ENCODE results near the gene PARP15. TPM values are rescaled to one million over a fixed set of nuclear protein-coding genes. Genes with fewer than 3 reads are reported as not detected.

Gene PARP15
- total and polyA plus RNA-seq, 8 donors: 0.25 to 4.5 (median 1.3) TPM; not detected in 1

GRCh38 chr3:122635789-122636188, 58.3 kb downstream of the PARP15 start:
- TF ChIP-seq POLR2A (IDR thresholded peaks at IDR 0.05) (no peak), POLR2AphosphoS5 (IDR thresholded peaks at IDR 0.05) (no peak), EP300 (IDR thresholded peaks at IDR 0.05) (no peak), CTCF (IDR thresholded peaks at IDR 0.05) (no peak)
- no peaks in the 10 kb centered on the region for H3K27me3 ChIP-seq
- H3K9me3 ChIP-seq: no peaks in the 10 kb centered on the region
- intact Hi-C loops (cut with DNase I; ENCODE audit: low total_unique reads): no loop called here
- H3K36me3 ChIP-seq: no peaks in the 10 kb centered on the region
- WGBS, 5 donors: 68 to 83% (median 69%) methylated on average over 5 of the region's 5 CpGs
- peaks cover 0 to 6% (median 0%) of the 10 kb centered on the region in 4 donors for H3K4me1 ChIP-seq
- no peak overlapping the region for H3K4me3 ChIP-seq
- no peak for DNase-seq
- H3K27ac ChIP-seq: no peak overlapping the region

- no peak for DNase-seq
- intact Hi-C loops (cut with DNase I; ENCODE audit: low total_unique reads): no loop called here
- Histone ChIP-seq H3K27me3 (no peaks in the 10 kb centered on the region), H3K27ac (no peak overlapping the region), H3K9me3 (no peaks in the 10 kb centered on the region), H3K36me3 (no peaks in the 10 kb centered on the region), H3K4me1 (peaks cover 0 to 6% (median 0%) of the 10 kb centered on the region in 4 donors), H3K4me3 (no peak overlapping the region)
- TF ChIP-seq CTCF (IDR thresholded peaks at IDR 0.05): no peak
- TF ChIP-seq POLR2A (IDR thresholded peaks at IDR 0.05): no peak
- TF ChIP-seq EP300 (IDR thresholded peaks at IDR 0.05): no peak
- no peak for TF ChIP-seq POLR2AphosphoS5 (IDR thresholded peaks at IDR 0.05)
- 47 to 61% (median 54%) methylated on average over 3 of the region's 3 CpGs for WGBS, 5 donors
Observed at GRCh38 chr3:122636697-122637096, 59.2 kb downstream of the PARP15 start.

- H3K27ac ChIP-seq: no peak overlapping the region
- no peaks in the 10 kb centered on the region for H3K9me3 ChIP-seq
- no peaks in the 10 kb centered on the region for H3K27me3 ChIP-seq
- no peak overlapping the region for H3K4me3 ChIP-seq
- no peaks in the 10 kb centered on the region for H3K36me3 ChIP-seq
- H3K4me1 ChIP-seq: peaks cover 0 to 6% (median 0%) of the 10 kb centered on the region in 4 donors
- intact Hi-C loops (cut with DNase I; ENCODE audit: low total_unique reads): no loop called here
- DNase-seq: no peak
- TF ChIP-seq CTCF (IDR thresholded peaks at IDR 0.05): no peak
- TF ChIP-seq POLR2A (IDR thresholded peaks at IDR 0.05): no peak
- no peak for TF ChIP-seq EP300 (IDR thresholded peaks at IDR 0.05)
- TF ChIP-seq POLR2AphosphoS5 (IDR thresholded peaks at IDR 0.05): no peak
Observed at GRCh38 chr3:122640437-122640999, 63.1 kb downstream of the PARP15 start.

GRCh38 chr3:122642935-122643334, 65.5 kb downstream of the PARP15 start:
- intact Hi-C loops (cut with DNase I; ENCODE audit: low total_unique reads): no loop called here
- Histone ChIP-seq H3K9me3 (no peaks in the 10 kb centered on the region), H3K4me1 (peaks cover 0 to 6% (median 0%) of the 10 kb centered on the region in 4 donors), H3K27ac (no peak overlapping the region), H3K4me3 (no peak overlapping the region), H3K36me3 (no peaks in the 10 kb centered on the region), H3K27me3 (no peaks in the 10 kb centered on the region)
- no peak for TF ChIP-seq POLR2AphosphoS5 (IDR thresholded peaks at IDR 0.05)
- no peak for TF ChIP-seq POLR2A (IDR thresholded peaks at IDR 0.05)
- no peak for TF ChIP-seq CTCF (IDR thresholded peaks at IDR 0.05)
- TF ChIP-seq EP300 (IDR thresholded peaks at IDR 0.05): no peak
- WGBS, 5 donors: 86 to 90% (median 88%) methylated on average over 2 of the region's 2 CpGs
- DNase-seq: no peak
